Activated CD4-positive, alpha-beta T cell treated with anti-CD3 and anti-CD28 coated beads for 1 hour (primary cell): ENCODE results near the gene CABLES1.
"Not testable (repeated sequence)": the region's sequence is repeated elsewhere in the genome, so short reads cannot be mapped to it uniquely, and the experiment has no call there.

Source experiments
- DNase-seq: peaks from one replicate; pipeline ENCODE4 v3.0.0-alpha.2; 2020

The CABLES1 gene

DNA sequence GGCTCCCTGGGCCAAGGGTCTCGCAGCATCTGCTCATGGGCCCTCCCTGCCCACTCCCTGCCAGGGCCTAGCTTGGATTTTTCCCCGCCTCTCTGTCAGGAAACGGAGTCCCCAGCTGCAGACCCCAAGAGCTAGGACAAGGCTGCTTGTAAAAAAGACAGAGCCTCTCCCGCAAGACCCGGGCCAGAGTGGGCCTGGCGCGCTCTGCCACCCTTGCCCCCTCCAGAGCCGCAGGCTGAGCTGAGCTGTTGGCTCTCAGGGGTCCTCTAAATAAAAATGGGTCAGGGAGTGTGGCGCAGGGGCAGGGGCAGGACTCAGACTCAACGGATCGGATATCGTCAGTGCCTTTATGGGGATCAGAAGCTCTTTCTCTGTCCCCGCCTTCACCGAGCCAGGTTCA, 112.6 kb downstream of the CABLES1 start:
- no peak for DNase-seq

DNA sequence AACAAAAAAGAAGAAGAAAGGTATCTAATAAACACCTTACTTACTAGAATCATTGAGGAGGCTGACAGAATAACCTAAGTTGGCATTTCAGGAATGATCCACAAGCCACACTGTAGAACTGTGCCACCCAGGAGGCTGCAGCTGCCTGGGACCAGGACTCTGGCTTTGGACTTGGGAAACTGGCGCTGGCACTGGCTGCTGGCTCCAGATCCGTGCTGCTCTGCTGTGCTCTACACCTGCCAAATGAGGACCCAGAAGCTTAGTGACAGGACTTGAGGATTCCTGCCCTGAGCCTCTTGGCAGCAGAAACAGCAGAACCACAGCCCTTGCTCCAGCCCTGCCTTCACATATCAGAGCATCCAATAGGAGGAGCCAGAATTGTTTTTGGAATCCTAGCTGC, 113.5 kb downstream of the CABLES1 start:
- no peak for DNase-seq

DNA sequence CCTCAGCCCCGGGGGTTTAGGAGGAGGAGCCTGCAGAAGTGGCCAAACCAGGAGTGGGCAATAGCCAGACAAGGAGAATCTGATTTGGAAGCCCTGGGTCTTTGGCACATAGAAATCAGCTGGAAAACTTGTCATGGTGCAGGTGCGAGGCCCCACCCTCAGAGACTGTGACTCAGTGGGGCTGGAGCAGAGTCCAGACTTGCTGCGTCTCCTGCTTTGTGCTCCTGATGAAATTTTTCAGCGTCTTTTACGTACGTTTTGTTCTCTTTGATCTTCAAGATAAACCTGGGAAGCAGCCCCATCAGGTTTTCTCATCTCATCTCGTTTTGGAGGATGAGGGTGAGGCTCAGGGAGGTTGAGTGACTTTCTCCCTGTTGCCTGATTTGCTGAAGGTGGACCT, 114.1 kb downstream of the CABLES1 start:
- no peak for DNase-seq

DNA sequence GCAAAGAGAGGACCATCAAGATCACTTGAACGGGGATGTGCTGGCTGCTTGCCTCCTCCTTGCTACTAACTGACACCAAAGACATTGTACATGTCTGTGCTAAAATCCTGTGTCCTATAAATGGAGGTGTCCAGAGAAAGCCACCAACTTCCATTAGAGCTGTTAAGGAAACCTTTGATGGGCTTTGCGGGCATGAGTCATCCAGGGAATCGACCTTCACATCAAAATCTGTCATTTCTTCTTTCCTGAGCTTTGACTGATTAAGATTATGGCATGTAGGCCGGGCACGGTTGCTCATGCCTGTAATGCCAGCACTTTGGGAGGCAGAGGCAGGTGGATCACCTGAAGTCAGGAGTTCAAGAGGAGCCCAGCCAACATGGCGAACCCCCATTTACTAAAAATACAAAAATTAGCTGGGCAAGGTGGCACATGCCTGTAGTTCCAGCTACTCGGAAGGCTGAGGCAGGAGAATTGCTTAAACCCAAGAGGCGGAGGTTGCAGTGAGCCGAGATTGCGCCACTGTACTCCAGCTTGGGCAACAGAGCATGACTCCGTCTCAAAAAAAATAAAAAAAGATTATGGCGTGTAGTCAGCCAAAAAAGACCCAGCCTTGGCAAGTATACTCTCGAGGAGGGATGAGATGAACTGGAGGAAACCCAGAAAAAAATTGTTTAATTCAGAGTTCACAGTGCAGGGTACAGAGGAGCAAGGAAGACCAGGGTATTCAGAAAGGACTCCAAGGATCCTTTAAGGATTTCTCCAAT, 115.8 kb downstream of the CABLES1 start:
- no peak for DNase-seq

DNA sequence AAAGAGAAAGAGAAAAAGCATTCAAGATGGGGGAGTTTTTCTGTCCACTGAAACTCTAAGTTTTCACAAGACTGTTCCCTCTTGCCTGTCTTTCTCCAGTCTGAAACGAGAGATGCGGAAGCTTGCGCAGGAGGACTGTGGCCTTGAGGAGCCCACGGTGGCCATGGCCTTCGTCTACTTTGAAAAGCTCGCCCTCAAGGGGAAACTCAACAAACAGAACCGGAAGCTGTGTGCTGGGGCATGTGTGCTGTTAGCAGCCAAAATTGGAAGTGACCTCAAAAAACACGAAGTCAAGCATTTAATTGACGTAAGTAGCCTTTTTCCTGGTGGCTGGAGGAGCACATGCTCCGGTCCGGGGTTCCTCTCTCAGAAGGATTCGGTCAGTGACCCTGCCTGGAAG, 118.3 kb downstream of the CABLES1 start:
- DNase-seq: no peak

DNA sequence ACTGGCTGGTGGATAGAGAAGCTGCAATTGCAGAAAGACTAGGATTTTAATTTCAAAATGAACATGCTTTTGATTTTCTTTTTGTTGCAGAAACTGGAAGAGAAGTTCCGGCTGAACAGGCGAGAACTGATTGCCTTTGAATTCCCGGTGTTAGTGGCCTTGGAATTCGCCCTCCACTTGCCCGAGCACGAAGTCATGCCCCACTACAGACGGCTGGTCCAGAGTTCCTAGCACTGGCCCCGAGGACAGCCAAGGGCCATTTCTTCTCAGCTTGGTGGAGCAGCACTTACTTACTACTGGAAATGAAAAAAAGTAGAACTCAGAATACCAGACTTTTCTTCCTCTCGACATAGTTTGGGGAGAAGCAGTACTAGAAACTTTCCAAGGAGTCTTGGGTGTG, 121.9 kb downstream of the CABLES1 start:
- DNase-seq: no peak

DNA sequence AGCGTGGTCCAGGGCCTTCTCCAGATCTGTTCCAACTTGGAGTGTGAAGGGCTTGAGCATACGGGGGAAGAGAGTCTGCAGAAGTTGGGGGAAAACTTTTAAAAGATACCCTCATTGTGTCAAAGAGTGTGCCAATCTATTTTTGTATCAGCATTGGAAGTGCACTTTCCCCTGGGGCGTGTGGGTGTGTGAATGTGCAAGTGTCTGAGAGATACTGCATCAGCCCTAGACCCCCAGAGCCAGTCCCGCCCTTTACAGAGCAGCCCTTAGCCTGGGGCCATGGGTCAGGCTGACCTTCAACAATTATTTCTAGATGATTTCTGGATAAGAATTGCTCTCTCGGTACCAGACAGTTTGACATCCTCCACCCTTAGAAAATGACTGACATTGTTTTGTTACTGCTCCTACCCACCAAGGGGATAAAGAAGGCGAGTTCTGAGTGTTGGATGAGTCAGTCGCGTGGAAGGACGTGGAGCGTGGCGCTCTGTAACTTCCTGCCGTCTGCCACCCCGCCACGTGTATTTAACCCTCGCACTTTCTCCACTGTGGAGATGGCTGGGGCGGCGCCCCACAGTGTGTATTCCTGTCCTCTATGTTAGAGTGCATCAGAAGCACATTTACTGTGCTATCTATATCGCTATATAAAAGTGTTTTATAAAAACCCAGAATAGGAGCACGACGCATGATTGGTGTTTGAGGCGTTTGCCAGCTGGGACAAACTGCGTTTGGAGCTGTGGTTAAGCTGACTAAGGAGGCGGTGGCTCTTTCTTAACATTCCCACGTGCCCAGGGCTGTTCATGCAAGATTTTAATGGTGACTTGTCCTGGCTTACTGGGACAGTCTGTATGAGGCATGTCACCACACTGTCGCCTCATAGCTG, 122.6 kb downstream of the CABLES1 start:
- DNase-seq: no peak

DNA sequence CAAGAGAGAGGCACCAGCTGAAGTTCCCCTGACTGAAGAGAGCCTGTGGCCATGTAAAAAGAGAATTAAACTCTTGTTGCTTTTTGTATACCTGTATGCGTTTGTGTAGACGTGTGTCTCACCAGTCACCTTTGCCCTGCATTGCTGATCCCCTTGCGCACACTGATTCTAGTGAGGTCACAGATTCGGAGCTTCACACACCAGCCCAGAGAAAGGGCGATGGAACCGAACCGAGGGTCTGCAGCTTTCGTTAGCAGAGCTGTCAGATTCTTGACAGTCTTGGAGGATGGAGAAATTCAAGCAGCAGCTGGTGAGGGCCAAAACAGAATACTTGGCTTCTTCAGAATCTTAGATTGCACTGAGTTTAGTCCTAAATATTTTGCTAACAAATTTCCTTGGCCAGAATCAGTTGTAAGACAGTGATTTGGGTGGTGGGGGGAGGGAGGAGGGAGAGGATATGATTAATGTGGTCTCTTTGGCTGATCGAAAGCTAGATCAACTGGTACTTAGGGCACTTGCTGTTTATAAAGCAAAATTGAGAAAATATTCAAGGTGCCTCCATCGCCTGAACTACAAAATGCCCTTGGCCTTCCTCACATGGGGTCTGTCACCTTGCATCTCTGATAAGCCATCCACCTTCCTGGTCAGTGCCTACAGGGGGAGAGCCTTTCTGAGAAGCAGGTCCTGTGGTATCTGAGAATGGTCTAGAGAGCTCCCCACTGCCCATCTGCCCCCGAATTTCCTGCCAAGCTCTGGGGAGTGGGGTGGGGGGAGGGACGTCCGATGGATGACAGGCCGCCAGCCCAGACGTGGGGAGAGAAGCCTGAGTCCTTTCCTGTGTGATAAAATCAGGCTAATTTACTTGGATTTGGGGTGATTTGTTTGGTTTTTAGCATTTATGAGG, 123.5 kb downstream of the CABLES1 start:
- DNase-seq: no peak

DNA sequence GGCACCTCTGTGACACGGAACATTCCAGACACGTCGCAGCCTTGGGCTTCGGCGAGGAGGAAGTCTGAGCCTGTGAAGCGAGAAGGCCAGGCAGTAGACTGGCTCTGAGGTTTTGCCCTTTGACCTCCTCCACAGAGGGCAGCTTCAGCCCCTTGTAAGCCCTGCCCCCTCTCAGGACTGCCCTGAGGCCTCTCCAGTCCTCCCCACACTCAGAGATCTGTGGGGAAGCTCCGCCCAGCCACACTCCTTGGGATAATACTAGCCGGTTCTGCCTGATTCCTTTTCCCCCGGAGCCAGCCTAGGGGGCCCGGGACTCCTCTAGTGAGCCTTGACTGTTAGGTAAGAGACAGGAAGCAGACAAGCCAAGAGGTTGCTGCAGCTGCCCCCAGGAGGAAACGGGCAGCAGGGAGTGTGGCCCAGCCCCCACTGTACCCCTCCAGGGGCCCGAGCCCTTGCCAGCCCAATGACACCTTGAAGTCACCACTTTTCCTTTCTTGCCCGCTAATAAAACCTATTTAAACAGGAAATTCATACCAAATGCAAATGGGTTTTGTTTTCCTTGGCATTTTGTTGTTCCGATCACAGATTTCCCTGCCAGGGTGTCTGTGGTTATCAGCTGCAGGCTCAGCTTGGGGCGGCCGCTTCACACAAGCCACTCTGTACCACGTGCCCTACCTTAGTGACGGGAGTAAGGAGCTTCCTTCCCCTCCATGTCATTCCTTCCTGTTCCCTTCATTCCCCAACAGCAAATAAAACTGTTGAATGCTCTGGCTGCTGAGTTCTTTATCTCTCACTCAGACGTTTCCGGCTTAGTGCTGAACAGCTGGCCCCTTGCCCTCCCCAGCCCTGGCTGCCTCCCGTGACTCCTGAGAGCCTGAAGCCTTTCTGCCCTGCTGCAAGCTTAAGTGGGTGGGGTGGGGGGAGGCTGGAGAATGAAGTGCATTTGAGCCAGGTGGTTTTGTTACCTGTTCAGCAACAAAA, 124.7 kb downstream of the CABLES1 start:
- no peak for DNase-seq

DNA sequence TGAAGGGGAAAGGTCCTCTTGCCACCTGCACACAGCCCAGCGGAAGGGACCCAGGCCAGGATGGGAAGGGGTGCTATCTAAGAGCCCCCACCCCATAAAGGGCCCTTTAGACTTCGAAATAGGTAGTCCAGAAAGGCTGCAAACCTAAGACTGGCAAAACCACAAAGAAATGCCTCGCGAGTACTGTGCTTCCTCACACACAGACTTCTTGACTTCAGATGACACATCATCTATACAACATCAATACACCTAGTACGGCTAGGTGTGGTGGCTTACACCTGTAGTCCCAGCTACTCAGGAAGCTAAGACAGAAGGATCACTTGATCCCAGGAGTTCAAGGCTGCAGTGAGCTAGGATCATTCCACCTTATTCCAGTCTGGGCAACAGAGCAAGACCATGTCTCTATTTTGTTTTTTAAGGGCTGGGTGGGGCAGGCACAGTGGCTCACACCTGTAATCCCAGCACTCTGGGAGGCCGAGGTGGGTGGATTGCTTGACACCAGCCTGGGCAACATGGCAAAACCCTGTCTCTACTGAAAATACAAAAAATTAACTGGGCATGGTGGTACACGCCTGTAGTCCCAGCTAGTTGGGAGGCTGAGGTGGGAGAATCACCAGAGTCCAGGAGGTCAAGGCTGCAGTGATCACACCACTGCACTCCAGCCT, 125.8 kb downstream of the CABLES1 start:
- no peak for DNase-seq

DNA sequence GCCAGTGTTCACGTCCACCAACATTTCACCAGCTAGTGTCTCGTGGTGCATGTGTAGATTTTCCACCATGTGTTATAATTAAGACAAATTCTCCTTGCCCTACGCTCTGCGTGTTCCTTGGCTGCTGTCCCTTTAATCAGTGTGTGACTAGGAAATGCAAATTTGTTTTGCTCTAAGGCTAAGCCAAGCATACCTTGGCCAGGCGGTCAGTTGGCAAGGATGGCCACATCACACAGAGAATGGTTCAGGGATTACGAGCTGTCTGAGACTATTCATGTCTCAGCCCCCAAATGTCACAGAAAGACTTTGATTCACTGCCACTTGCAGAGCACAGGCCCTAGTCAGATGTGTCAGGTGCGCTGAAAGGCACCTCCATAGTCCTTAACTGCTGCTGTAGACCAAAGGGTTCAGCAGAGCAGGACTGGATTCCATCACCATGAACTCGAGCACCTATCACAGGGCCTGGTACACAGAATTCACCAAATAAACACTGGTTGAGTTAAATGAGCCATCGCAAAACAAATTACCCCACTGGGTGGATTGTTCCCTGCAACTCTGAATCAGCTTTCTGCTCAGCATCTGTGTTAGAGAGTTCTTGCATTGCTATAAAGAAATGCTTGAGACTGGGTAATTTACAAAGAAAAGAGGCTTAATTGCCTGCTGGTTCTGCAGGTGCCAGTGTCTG, 128.4 kb downstream of the CABLES1 start:
- DNase-seq: no peak

DNA sequence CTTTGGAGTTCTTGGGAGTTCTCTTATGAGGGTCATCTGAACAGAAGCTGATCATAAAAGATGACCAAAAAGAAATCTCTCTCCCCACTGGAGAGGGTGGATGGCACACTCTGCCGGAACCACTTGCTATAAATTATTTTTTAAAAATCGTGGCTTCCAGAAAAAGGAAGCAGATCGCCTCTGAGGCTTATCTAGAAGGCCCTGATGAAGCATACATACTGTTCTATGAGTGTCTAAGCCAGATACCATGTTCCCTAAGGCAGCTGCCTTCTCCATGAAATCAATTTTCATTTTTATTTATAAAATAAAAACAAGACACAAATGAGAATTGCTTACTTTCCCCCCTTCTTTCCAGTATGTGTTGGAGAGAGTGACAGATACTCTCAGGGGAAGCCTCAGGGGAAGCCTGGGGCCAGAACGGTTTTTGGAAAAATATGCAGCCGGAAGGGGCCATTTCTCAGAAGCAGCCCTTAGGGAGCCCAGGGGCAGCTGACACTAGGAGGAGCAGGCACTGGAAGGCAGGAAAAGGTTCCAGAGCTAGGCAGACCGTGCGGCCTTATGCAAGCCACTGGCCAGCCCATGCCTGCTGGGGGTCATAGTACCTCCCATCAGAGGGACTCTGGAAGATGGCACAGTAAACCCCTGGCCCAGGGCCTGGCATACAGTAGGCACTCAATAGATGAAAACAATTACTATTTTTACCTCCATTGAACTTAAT, 130.6 kb downstream of the CABLES1 start:
- no peak for DNase-seq

DNA sequence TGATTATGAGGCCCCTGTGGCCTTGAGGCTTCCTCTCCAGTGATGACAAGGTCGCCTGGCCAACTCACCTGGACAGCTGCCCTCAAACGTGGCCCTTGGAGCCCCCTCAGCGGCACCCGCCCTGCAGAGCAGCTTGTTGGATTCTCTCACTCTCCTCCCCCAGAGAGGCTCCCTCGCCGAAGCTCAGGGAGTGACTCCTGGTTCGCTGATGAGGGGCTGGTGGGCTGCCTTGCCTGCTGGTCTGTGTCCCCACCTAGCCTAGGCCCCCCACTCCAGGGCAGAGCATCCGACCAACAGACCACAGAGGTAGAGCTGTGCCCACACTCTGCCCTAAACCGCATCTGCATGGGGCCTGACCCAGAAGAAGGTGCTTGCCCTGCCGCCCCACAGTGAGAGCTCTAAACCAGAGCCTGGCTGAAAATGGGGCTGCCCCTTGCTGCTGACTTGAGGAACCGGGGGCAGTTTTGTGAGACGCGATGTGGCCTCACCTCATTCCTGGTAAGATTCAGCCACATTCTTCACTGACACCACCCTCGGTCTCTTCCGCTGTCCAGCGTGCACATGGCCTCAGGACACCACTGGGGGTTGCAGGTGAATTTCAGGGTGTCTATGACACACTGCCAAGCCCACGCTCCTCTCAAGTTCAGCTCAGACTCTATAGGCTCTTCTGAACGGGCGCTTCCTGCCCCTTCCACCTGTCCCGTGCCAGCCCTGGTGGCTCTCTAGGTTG, 131.6 kb downstream of the CABLES1 start:
- DNase-seq: no peak

DNA sequence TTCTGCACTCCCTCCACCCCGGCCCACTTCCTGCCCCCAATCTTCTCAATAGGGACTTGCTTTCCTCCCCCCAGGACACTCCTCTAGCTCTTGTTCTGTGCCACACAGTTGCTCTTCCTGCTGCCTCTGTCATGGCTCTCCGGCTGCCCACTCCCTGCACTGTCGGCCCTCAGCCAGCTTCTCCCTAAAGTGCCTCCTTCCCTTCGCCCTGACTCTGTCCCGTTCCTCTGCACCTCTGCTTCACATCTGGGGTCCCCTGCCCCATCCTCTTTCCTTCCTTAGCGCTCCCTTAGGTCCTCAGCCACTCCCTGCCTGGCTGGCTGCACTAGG, 132.1 kb downstream of the CABLES1 start:
- no peak for DNase-seq

DNA sequence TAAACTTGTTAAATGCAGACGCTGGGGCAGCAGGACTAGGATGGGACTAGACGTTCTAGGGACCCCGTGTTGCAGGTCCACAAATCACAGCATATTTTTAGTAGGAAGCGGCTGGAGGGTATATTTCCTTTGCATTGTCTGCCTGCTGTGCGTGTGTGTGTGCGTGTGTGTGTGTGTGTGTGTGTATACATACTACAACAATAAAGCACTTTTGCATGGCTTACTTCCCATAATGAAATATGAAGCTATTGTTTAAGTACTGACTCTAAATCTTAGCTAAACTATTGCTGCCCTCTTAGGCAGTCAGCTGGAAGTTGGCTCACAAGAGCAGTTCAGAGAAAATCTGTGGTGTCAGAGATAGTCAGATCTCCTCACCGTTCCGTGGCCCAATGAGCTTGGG, 133.4 kb downstream of the CABLES1 start:
- no peak for DNase-seq

DNA sequence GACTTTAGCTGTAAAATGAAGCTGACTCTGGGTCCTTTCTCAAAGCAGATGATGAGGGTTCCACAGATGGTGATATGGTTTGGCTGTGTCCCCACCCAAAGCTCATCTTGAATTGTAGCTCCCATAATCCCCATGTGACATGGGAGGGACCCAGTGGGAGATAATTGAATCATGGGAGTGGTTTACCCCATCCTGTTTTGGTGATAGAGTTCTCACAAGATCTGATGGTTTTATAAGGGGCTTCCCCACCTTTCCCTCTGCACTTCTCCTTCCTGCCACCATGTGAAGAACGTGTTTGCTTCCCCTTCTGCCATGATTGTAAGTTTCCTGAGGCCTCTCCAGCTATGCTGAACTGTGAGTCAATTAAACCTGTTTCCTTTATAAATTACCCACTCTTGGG, 133.8 kb downstream of the CABLES1 start:
- not testable (repeated sequence) for DNase-seq

DNA sequence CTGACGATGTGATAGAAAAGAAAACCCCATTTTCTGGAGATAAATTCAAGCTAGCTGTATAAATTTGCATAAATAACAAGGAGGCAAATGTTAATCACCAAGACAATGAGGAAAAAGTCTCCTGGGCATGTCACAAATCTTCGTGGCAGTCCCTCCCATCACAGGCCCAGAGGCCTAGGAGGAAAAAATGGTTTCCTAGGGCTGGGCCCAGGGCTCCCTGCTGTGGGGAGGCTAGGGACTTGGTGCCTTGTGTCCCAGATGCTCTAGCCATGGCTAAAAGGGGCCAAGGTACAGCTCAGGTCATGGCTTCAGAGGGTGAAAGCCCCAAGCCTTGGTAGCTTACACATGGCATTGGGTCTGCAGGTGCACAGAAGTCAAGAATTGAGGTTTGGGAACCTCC, 134.6 kb downstream of the CABLES1 start:
- no peak for DNase-seq

DNA sequence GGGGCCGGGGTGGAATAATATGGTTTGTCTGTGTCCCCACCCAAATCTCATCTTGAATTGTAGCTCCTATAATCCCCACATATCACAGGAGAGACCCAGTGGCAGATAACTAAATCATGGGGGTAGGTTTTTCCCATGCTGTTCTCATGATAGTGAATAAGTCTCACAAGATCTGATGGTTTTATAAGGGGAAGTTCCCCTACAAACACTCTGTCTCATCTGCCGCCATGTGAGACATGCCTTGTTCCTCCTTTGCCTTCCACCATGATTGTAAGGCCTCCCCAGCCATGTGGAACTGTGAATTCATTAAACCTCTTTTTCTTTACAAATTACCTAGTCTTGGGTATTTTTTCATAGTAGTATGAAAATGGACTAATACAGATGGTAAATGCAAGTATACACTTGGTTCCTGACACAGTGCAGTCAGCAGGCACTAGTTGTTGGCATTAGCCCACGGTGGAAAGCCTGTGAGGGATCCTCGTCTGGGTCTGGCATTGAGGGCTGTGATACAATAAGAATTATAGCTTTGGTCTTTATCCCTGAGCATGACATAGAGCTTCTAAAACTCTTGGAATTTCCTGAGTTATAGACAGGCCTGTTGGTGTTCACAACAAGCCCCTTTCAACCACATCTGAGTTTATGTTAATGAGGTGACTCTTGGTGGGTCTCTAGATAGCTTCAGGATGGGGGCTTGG, 135.8 kb downstream of the CABLES1 start:
- no peak for DNase-seq
